ENCODE data around the gene SH3BP1. TPM values are rescaled to one million over a fixed set of nuclear protein-coding genes. Genes with fewer than 3 reads are reported as not detected.
A peak's percentile ranks its signal among the peaks of the same experiment; 100 is the strongest.

SH3BP1 gene
- total and polyA plus RNA-seq, 9 of the 15 experiments (the other 6 are each of a cell fraction or from before 2014, with no cell fraction given), result 0.10 to 36.2 (median 10.4) TPM

- peaks cover 0 to 32% of the 10 kb centered on the region in 2 experiments; a peak in 3 of 5 replicates for H3K4me1 ChIP-seq (replicated peaks in 1 of 2; ENCODE audit: control insufficient read depth in 2 of 2, insufficient read depth in 2 of 2, low read length in 2 of 2)
- H3K36me3 ChIP-seq (ENCODE audit: control insufficient read depth, insufficient read depth, low read length), result peaks cover 57% of the 10 kb centered on the region; the same call in 2 of the 3 replicates
- no peaks in the 10 kb centered on the region for H3K9me3 ChIP-seq (replicated peaks; ENCODE audit: control insufficient read depth, insufficient read depth, low read depth, low read length)
- no peak overlapping the region for H3K4me2 ChIP-seq (ENCODE audit: insufficient read depth, low read length)
- H3K27me3 ChIP-seq (ENCODE audit: control insufficient read depth in 2 of 2, insufficient read depth in 2 of 2, low read length in 2 of 2), result no peaks in the 10 kb centered on the region
- H3K27ac ChIP-seq (ENCODE audit: extremely low read depth, low read depth, low read length), result peak overlapping the region; percentile 25; the same call in 1 of the 3 replicates
- 90% methylated on average over 2 of the region's 6 CpGs for WGBS (ENCODE audit: insufficient coverage, low coverage, missing lambda C conversion rate)
- FAIRE-seq, result no peak
- ChIA-PET CTCF (ENCODE audit: low intra/inter-chr PET ratio) (interaction anchor here (0.6 to 1.9 kb wide), 3 partner anchors 57 to 236 kb away, joined by 3 to 5 read pairs (median 4); no protein-coding TSS in a partner anchor), POLR2A (no interaction called here)
- H3K9me1 ChIP-seq (ENCODE audit: control insufficient read depth, insufficient read depth, low read length), result no peaks in the 10 kb centered on the region
- ATAC-seq, result no peak
- TF ChIP-seq RBM14 (IDR thresholded peaks at IDR 0.05; ENCODE audit: borderline replicate concordance, insufficient read depth, low read depth, low read length) (no peak), CTCF (IDR thresholded peaks at IDR 0.05 in 2 of 3, conservative IDR thresholded peaks at IDR 0.05 in 1 of 3; ENCODE audit: insufficient read depth in 2 of 3, low read depth in 1 of 3, low read length in 3 of 3) (0 out of 6 replicates have a peak, but pooled peaks of 1 of the 3 experiments have one; percentile 7), DEAF1 (CRISPR knock-in tag; IDR thresholded peaks at IDR 0.05) (no peak), ZNF609 (CRISPR knock-in tag; IDR thresholded peaks at IDR 0.05; ENCODE audit: borderline replicate concordance) (0 out of 2 replicates have a peak, but pooled peaks have one; percentile 1), POLR2G (IDR thresholded peaks at IDR 0.05; ENCODE audit: low read depth, low read length) (peak; percentile 6; the same call in 1 of the 2 replicates), SOX6 (IDR thresholded peaks at IDR 0.05) (no peak), TEAD2 (tag; IDR thresholded peaks at IDR 0.05) (no peak)
- in situ Hi-C loops (cut with MboI) (no loop called here), intact Hi-C loops (cut with micrococcal nuclease) (no loop called here)
- no peaks in the 10 kb centered on the region for H3K79me2 ChIP-seq (ENCODE audit: control insufficient read depth, insufficient read depth, low read length)
- H3K4me3 ChIP-seq, result no peak overlapping the region
- peak overlapping the region in 1 of 2 experiments; percentile 37; a peak in 2 of 4 replicates for H3K9ac ChIP-seq (ENCODE audit: insufficient read depth in 1 of 2, low read depth in 2 of 2, low read length in 2 of 2)
- DNase-seq (ENCODE audit: extremely low read depth in 1 of 4, low spot score in 3 of 4), result no peak
- no peak overlapping the region for H2AFZ ChIP-seq (ENCODE audit: low read depth, low read length)
- no peaks in the 10 kb centered on the region for H4K20me1 ChIP-seq (replicated peaks; ENCODE audit: control insufficient read depth, insufficient read depth, low read length)
- no TSS peak for BruUV-seq (replicated peaks)
These were observed 15.5 kb upstream of the SH3BP1 start for GRCh38 chr22:37624017-37624365.
